Measurements from ENCODE around the gene PDK2.

PDK2 gene

DNA sequence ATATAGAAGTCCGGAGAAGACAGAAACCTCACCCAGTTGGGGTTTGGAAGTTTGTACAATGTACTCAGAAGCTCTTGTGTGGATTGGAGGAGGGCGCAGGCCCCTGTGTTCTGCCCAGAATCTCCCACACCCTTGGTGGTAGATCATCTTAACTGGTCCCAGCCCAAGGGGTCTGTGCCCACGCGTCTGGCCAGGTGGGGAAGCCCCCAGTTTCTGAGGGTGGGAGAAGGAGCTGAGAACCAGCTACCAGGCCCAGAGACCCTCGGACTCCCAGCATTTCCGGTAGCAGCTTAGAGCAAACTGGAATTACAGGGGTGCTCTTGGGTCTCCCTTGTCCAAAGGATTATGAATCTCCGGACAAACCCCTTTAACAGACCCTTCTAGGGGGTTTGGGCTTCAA lies 57.6 kb downstream of the PDK2 start:
- DNase-seq = no peak

DNA sequence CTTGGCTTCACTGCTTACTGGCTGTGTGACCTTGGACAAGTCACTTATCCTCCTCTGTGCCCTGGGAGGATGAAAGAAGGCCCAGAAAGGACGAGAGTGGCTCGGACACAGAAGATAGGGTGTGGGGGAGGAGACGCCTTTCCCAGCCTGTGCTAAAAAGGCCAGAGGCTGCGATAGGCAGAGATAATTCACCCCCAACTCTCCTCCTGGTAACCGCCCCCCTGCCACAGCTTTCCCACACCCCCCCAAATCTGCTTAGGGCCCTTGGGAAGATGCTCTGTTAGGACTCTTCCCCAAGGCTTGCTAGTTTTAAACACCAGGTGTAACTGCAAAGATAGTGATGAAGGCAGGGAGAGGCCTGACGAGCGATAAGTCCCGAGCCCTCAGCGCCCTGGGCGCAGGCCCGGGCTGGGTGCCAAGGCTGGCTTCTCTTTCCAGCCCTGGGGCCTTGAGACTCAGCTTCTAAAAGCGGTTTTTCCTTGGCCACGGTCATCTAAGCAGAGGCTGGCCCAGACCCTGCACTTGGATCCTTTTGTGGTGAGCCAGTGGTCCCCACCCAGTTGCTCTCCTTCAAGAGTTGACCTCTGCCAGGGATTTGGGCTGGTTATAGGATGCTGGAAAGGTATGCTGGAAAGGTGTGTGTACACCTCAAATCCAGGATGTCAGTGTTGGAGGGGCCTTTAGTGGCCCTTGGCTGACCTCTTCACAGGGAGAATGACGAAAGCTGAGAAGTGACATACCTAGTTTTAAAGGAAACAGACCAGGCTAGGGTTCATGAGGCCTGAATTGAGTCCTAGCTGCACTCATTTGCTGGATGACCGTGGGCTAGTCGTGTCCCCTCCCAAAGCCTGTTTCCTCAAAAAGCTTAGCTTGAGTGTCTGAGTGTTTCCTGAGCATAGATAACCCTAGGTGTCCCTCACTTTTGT lies 58.8 kb downstream of the PDK2 start:
- DNase-seq = no peak

DNA sequence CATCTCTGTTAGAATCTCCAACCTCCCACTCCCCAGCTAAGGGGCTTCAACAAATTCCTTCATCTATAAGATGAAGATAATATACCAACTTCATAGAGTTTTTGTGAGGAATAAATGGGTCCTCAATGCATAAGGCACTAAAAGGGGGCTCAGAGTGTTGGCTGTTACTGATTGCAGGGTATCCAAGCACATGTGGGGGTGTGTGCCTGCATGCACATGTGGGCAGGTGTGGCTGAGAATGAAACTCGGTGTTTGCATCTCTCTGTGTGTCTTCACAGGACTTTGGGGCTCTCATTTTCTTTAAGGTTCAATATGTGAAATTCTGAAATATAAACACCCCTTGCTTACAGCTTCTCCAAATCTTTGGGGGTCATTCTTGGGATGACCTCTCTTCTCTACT lies 59.5 kb downstream of the PDK2 start:
- DNase-seq = no peak

DNA sequence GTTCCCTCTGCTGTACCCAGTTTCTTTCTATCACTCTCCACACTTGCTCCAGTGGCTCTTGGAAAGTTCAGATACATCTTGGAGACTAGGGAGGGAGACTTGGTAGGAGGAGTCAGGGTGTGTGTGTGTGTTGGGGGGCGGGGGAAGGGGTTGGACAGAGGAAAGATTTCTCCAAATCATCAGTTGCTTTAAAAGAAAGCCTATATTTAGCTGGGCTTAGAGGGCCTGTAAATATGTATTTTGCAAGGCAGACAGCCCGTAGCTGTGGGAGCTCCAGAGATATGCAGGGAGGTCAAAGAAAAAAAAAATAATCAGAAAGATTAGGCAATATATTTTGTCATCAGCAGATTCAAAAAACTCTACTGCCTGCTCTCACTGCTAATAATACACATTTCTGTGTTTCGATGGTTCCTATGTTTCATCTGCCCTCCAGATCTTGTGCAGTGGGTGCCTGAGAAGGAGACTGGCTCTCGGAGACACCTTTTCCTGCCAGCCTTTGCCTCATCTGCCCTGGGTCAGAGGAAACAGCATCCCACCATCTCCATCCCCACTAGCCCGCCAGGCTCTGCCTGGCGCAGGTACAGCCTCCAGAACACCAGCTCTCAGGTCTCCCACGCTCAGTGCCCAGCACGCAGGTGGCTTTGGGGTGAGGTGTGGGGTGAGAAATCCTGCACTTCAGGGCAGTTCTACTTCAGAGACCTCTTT lies 60.1 kb downstream of the PDK2 start:
- no peak for DNase-seq

DNA sequence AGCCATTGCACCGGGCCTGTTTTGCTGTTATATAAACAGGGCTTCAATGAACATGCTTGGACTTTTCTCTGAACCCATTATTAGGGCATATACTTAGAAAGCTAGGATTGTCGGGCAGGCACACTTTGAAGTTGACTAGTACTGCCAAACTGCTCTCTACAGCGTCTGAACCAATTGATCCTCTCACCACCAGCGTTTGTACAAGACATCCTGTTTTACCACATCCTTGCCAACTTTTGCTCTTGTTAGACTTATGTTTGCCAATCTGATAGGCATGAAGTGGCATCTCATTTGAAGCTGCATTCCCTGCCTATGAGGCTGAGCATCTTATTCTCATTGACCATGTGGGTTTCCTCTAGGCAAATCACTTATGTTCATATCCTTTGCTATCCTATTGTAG lies 62.7 kb downstream of the PDK2 start:
- DNase-seq = no peak

DNA sequence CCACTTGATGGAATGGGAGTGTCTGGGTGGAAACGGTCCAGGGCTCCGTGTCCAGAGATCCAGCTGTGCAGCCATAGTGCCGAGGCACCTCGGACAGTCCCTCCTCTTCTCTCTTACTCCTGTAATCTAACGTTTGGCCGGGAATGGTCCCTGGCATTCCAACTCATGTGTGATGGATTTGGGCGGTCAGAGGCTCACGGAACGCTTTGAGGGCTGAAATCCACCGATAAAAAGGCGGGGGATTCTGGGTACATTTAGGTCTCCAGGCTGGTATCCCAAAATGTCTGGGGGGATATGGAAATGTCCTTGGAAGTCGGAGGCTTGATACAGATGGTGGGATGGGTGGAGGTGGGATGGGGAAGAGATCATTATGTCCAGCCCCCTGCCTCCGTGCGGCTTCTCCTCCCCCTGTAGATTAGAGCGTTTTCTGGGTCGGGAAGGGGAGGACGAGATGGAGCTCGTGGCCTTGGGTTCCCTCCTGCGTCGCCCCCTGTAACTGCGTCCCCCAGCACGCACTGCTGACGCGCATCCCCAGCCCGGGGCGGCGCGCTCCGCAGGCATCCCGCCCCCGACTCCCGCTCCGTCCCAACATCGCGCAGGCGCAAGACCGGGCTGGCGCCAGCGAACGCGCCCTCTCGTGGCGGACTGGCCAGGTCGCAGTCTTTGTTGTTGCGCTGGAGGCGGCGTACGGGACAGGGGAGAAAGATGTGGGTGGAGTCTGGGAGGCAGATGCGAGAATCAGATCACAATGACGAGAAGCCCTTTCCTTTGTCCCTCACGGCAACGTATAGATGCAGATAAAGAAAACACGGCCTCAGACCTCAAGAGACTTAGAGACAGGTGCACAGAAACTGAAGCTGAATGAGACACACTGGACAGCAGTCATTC lies 66.1 kb downstream of the PDK2 start:
- peak; percentile 85 for DNase-seq

All from GDM1 (cell line).